22Rv1 (cell line): Measurements from ENCODE around the gene REPS2.

ENCODE experiments used
- ZFX ChIP-seq: fragments of 450-650 bp; IDR thresholded peaks from 2 replicates; pipeline ENCODE4 v1.6.1; 2017; ENCODE audit warnings: antibody characterized with exemption, borderline replicate concordance
- TF ChIP-seq, protein P1 (sequence below): fragments of 450-650 bp; IDR thresholded peaks from 2 replicates; pipeline ENCODE4 v1.5.1; 2017; ENCODE audit warnings: mild to moderate bottlenecking

GRCh38 chrX:17005712-17006368 lies 59.4 kb downstream of the REPS2 start:
- TF ChIP-seq, protein P1, sequence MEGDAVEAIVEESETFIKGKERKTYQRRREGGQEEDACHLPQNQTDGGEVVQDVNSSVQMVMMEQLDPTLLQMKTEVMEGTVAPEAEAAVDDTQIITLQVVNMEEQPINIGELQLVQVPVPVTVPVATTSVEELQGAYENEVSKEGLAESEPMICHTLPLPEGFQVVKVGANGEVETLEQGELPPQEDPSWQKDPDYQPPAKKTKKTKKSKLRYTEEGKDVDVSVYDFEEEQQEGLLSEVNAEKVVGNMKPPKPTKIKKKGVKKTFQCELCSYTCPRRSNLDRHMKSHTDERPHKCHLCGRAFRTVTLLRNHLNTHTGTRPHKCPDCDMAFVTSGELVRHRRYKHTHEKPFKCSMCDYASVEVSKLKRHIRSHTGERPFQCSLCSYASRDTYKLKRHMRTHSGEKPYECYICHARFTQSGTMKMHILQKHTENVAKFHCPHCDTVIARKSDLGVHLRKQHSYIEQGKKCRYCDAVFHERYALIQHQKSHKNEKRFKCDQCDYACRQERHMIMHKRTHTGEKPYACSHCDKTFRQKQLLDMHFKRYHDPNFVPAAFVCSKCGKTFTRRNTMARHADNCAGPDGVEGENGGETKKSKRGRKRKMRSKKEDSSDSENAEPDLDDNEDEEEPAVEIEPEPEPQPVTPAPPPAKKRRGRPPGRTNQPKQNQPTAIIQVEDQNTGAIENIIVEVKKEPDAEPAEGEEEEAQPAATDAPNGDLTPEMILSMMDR, result no peak
- no peak for TF ChIP-seq ZFX
